WTC11 (cell line): ENCODE results near the gene RPS8. TPM values are rescaled to one million over a fixed set of nuclear protein-coding genes. Genes with fewer than 3 reads are reported as not detected.
A peak's percentile ranks its signal among the peaks of the same experiment; 100 is the strongest.
"Not testable (repeated sequence)": the region's sequence is repeated elsewhere in the genome, so short reads cannot be mapped to it uniquely, and the experiment has no call there.

Source experiments
- ATAC-seq: fragments of 200-7000 bp; cut with Tn5 transposase; 2 replicates; pipeline ENCODE4 v1.10.0; 2021; ENCODE audit warnings: mild to moderate bottlenecking, moderate library complexity
- CTCF ChIA-PET: fragments of 300-600 bp; sonication (Branson Sonifier 250); formaldehyde crosslinking; loops from one replicate; lab custom pipeline; 2021; ENCODE audit warnings: antibody characterized with exemption; lab: Charles Lee
- POLR2A ChIA-PET: fragments of 350-600 bp; sonication (Branson Sonifier 250); formaldehyde crosslinking; loops from one replicate; lab custom pipeline; 2021; ENCODE audit warnings: antibody characterized with exemption; lab: Charles Lee
- DNase-seq: peaks from one replicate; pipeline ENCODE4 v3.0.0; 2021; ENCODE audit warnings: low spot score
- H3K27ac Mint-ChIP-seq: 2 replicates; pipeline ENCODE4 v1.8.0; 2021; ENCODE audit warnings: mixed read lengths
- H3K27me3 Mint-ChIP-seq: 2 replicates; pipeline ENCODE4 v1.8.0; 2021; ENCODE audit warnings: low read depth, mild to moderate bottlenecking, moderate library complexity, mixed read lengths
- H3K36me3 Mint-ChIP-seq: 2 replicates; pipeline ENCODE4 v1.8.0; 2021; ENCODE audit warnings: mixed read lengths
- H3K4me1 Mint-ChIP-seq: 2 replicates; pipeline ENCODE4 v1.8.0; 2022; ENCODE audit warnings: mixed read lengths
- H3K4me3 Mint-ChIP-seq: 2 replicates; pipeline ENCODE4 v1.8.0; 2021; ENCODE audit warnings: mild to moderate bottlenecking, moderate library complexity, mixed read lengths
- H3K9me3 Mint-ChIP-seq: 2 replicates; pipeline ENCODE4 v1.8.0; 2021; ENCODE audit warnings: mixed read lengths
- ATF2 ChIP-seq: sonication (generic); formaldehyde crosslinking; IDR thresholded peaks from 2 replicates; pipeline ENCODE4 v1.8.1; 2022; ENCODE audit warnings: low read depth, missing genetic modification reagents, borderline replicate concordance
- ELF4 ChIP-seq: sonication (generic); formaldehyde crosslinking; IDR thresholded peaks from 2 replicates; pipeline ENCODE4 v1.8.1; 2022; ENCODE audit warnings: low read depth, mild to moderate bottlenecking, moderate library complexity, missing genetic modification reagents
- ESRRA ChIP-seq: sonication (generic); formaldehyde crosslinking; IDR thresholded peaks from 2 replicates; pipeline ENCODE4 v1.8.1; 2022; ENCODE audit warnings: mild to moderate bottlenecking, missing genetic modification reagents, borderline replicate concordance
- IRF2 ChIP-seq: sonication (generic); formaldehyde crosslinking; IDR thresholded peaks from 2 replicates; pipeline ENCODE4 v1.8.0; 2022; ENCODE audit warnings: low read depth, missing genetic modification reagents, borderline replicate concordance
- KAT7 ChIP-seq: sonication (generic); formaldehyde crosslinking; IDR thresholded peaks from 2 replicates; pipeline ENCODE4 v1.8.1; 2023; ENCODE audit warnings: missing genetic modification reagents, mild to moderate bottlenecking, borderline replicate concordance
- MAX ChIP-seq: sonication (generic); formaldehyde crosslinking; IDR thresholded peaks from 2 replicates; pipeline ENCODE4 v1.8.0; 2022; ENCODE audit warnings: mild to moderate bottlenecking, missing genetic modification reagents
- MYBL2 ChIP-seq: sonication (generic); formaldehyde crosslinking; IDR thresholded peaks from 2 replicates; pipeline ENCODE4 v1.8.1; 2023; ENCODE audit warnings: mild to moderate bottlenecking, moderate library complexity, missing genetic modification reagents
- PREB ChIP-seq: sonication (generic); formaldehyde crosslinking; IDR thresholded peaks from 2 replicates; pipeline ENCODE4 v1.8.1; 2022; ENCODE audit warnings: mild to moderate bottlenecking, missing genetic modification reagents, moderate library complexity, borderline replicate concordance
- TCF7 ChIP-seq: sonication (generic); formaldehyde crosslinking; IDR thresholded peaks from 2 replicates; pipeline ENCODE4 v1.8.0; 2022; ENCODE audit warnings: mild to moderate bottlenecking, low read depth, missing genetic modification reagents, moderate library complexity
- TP53 ChIP-seq: sonication (generic); formaldehyde crosslinking; IDR thresholded peaks from 2 replicates; pipeline ENCODE4 v1.8.1; 2023; ENCODE audit warnings: mild to moderate bottlenecking, missing genetic modification reagents
- ZBTB21 ChIP-seq: sonication (generic); formaldehyde crosslinking; IDR thresholded peaks from 2 replicates; pipeline ENCODE4 v1.8.1; 2023; ENCODE audit warnings: mild to moderate bottlenecking, missing genetic modification reagents, borderline replicate concordance
- ZMAT4 ChIP-seq: fragments of 250-450 bp; sonication (Bioruptor Pico); IDR thresholded peaks from 2 replicates; pipeline ENCODE4 v1.9.0; 2021; ENCODE audit warnings: mild to moderate bottlenecking
- ZNF423 ChIP-seq: fragments of 250-450 bp; sonication (Bioruptor Pico); IDR thresholded peaks from 2 replicates; pipeline ENCODE4 v2.1.2; 2022; ENCODE audit warnings: mild to moderate bottlenecking, moderate library complexity
- total RNA-seq: library from RNA; stranded (reverse); gene quantifications from 3 replicates; pipeline ENCODE4 v1.2.3, GENCODE V29; 2021

RPS8 gene
- total RNA-seq, 1 experiment from 2014 or later: 2,343 TPM

- Mint-ChIP-seq H3K4me3 (no peak overlapping the region), H3K4me1 (peaks cover 38% of the 10 kb centered on the region), H3K27ac (no peak overlapping the region), H3K36me3 (peaks cover 6% of the 10 kb centered on the region), H3K27me3 (peaks cover 7% of the 10 kb centered on the region), H3K9me3 (no peaks in the 10 kb centered on the region)
- ATAC-seq (no peak), DNase-seq (no peak)
- ChIA-PET POLR2A (interaction anchor here (0.7 to 2.6 kb wide), 5 partner anchors 10 to 189 kb away, joined by 3 to 24 read pairs (median 10); partner anchors contain the start of genes PLK3, PTCH2 and RPS8), CTCF (interaction anchor here (0.7 to 2.8 kb wide), 7 partner anchors 10 to 191 kb away, joined by 3 to 44 read pairs (median 5); partner anchors contain the start of genes PLK3 and RNU5D-1)
- TF ChIP-seq ZMAT4 (CRISPR knock-in tag) (no peak), ELF4 (no peak), ZBTB21 (no peak), TP53 (CRISPR knock-in tag) (no peak), MAX (CRISPR knock-in tag) (no peak), PREB (CRISPR knock-in tag) (no peak), MYBL2 (no peak), ESRRA (no peak), TCF7 (CRISPR knock-in tag) (no peak), KAT7 (CRISPR knock-in tag) (no peak), IRF2 (CRISPR knock-in tag) (no peak)
Observed at GRCh38 chr1:44810101-44810761, 34.9 kb downstream of the RPS8 start.

GRCh38 chr1:44810762-44811105 is 35.4 kb downstream of the RPS8 start:
- H3K4me3 Mint-ChIP-seq, H3K36me3 Mint-ChIP-seq, DNase-seq, H3K27ac Mint-ChIP-seq, ATAC-seq, H3K9me3 Mint-ChIP-seq, H3K27me3 Mint-ChIP-seq: not testable (repeated sequence)
- H3K4me1 Mint-ChIP-seq: peaks cover 42% of the 10 kb centered on the region
- ChIA-PET POLR2A (interaction anchor here (0.7 kb wide), 1 partner anchor 189 kb away, joined by 3 read pairs; no protein-coding TSS in a partner anchor), CTCF (interaction anchor here (0.7 to 0.9 kb wide), 3 partner anchors 10 to 190 kb away, joined by 3 to 4 read pairs (median 3); partner anchors contain the start of genes PLK3 and RNU5D-1)

- H3K9me3 Mint-ChIP-seq: no peaks in the 10 kb centered on the region
- CTCF ChIA-PET: interaction anchor here (0.7 to 0.9 kb wide), 3 partner anchors 11 to 190 kb away, joined by 3 to 4 read pairs (median 3); partner anchors contain the start of genes PLK3 and RNU5D-1
- H3K4me1 Mint-ChIP-seq: peaks cover 42% of the 10 kb centered on the region
- H3K27ac Mint-ChIP-seq: peak overlapping the region; percentile 21; the same call in 1 of the 2 replicates
- DNase-seq: no peak
- peak overlapping the region; percentile 3 for H3K4me3 Mint-ChIP-seq
- H3K36me3 Mint-ChIP-seq: peaks cover 5% of the 10 kb centered on the region; the same call in 1 of the 2 replicates
- H3K27me3 Mint-ChIP-seq: peaks cover 7% of the 10 kb centered on the region
- no peak for ATAC-seq
- POLR2A ChIA-PET: interaction anchor here (0.7 kb wide), 2 partner anchors 188 to 518 kb away, joined by 3 to 11 read pairs; no protein-coding TSS in a partner anchor
- TF ChIP-seq ZNF423 (CRISPR knock-in tag): no peak
- no peak for TF ChIP-seq ATF2 (CRISPR knock-in tag)
Observed at GRCh38 chr1:44811234-44811633, 35.9 kb downstream of the RPS8 start.
